Measurements from ENCODE around the gene DPCD.

The DPCD gene

DNA sequence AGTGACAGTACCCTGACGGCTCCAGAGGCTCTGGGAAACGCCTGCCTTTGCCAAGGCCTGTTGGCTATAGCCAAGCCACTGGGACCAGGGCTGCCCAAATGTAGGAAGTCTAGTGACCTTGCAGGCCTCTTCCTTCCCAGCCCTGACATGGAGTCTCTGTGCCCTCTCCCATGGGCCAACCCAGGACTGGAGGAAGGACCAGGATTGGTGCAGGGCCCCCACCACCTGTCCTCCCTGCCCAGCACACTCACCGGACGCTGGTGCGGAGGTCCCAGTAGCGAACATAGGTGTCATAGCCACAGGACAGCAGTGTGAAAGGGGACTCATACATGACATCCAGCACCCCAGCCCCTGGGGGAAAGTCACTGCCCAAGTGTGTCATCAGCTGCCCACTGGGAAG, 24.0 kb downstream of the DPCD start:
- H3K27ac ChIP-seq (ENCODE audit: low read length): no peak overlapping the region
- no CpG with 5 or more reads among the region's 6 CpGs for WGBS (ENCODE audit: insufficient coverage, insufficient read length)

GRCh38 chr10:101612872-101613271, 24.8 kb downstream of the DPCD start:
- Histone ChIP-seq H3K36me3 (ENCODE audit: control insufficient read depth, insufficient read depth, low read length) (0 out of 2 replicates have a peak, but pooled peaks cover 2% of the 10 kb centered on the region), H3K27ac (ENCODE audit: low read length) (no peak overlapping the region), H3K27me3 (ENCODE audit: control insufficient read depth, insufficient read depth, low read length) (no peaks in the 10 kb centered on the region), H3K4me1 (ENCODE audit: control insufficient read depth, insufficient read depth, low read length) (peaks cover 5% of the 10 kb centered on the region), H3K4me3 (ENCODE audit: low read length) (no peak overlapping the region), H3K9me3 (ENCODE audit: control insufficient read depth, insufficient read depth, low read length) (no peaks in the 10 kb centered on the region)
- no CpG with 5 or more reads among the region's 10 CpGs for WGBS (ENCODE audit: insufficient coverage, insufficient read length)
- no peak for DNase-seq (ENCODE audit: low read depth, low spot score)

More for the DNA sequence above, 24.0 kb downstream of the DPCD start:
- Histone ChIP-seq H3K9me3 (ENCODE audit: control insufficient read depth, insufficient read depth, low read length) (no peaks in the 10 kb centered on the region), H3K4me3 (ENCODE audit: low read length) (no peak overlapping the region), H3K4me1 (ENCODE audit: control insufficient read depth, insufficient read depth, low read length) (peaks cover 5% of the 10 kb centered on the region), H3K27me3 (ENCODE audit: control insufficient read depth, insufficient read depth, low read length) (no peaks in the 10 kb centered on the region), H3K36me3 (ENCODE audit: control insufficient read depth, insufficient read depth, low read length) (0 out of 2 replicates have a peak, but pooled peaks cover 2% of the 10 kb centered on the region)
- no peak for DNase-seq (ENCODE audit: low read depth, low spot score)

DNA sequence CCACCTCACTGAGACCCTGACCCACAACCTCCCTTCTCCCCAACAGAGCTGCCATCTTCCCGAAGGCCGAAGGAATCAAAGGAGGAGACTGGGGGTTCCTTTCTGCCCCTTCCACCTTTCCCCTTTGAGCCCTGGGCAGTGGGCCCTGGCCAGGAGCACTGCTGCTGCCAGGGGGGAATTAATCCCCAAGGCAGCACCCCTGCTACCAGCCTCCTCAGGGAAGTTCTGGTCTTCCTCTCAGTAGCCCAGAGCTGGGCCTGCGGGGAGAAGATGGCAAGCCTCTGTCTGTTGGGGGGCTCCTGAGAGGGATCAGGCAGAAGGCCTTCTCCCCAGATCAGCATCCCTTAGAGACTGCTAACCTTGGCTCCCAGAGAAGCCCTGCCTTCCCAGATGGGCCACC, 25.5 kb downstream of the DPCD start:
- Histone ChIP-seq H3K4me1 (ENCODE audit: control insufficient read depth, insufficient read depth, low read length) (peaks cover 5% of the 10 kb centered on the region), H3K27me3 (ENCODE audit: control insufficient read depth, insufficient read depth, low read length) (no peaks in the 10 kb centered on the region), H3K36me3 (ENCODE audit: control insufficient read depth, insufficient read depth, low read length) (0 out of 2 replicates have a peak, but pooled peaks cover 2% of the 10 kb centered on the region), H3K9me3 (ENCODE audit: control insufficient read depth, insufficient read depth, low read length) (no peaks in the 10 kb centered on the region), H3K4me3 (ENCODE audit: low read length) (no peak overlapping the region), H3K27ac (ENCODE audit: low read length) (no peak overlapping the region)
- no peak for DNase-seq (ENCODE audit: low read depth, low spot score)
- WGBS (ENCODE audit: insufficient coverage, insufficient read length): no CpG with 5 or more reads among the region's 3 CpGs

GRCh38 chr10:101614663-101615524, 26.8 kb downstream of the DPCD start:
- H3K27me3 ChIP-seq (ENCODE audit: control insufficient read depth, insufficient read depth, low read length): no peaks in the 10 kb centered on the region
- no peaks in the 10 kb centered on the region for H3K9me3 ChIP-seq (ENCODE audit: control insufficient read depth, insufficient read depth, low read length)
- H3K36me3 ChIP-seq (ENCODE audit: control insufficient read depth, insufficient read depth, low read length): no peaks in the 10 kb centered on the region
- DNase-seq (ENCODE audit: low read depth, low spot score): no peak
- WGBS (ENCODE audit: insufficient coverage, insufficient read length): no CpG with 5 or more reads among the region's 13 CpGs
- H3K4me3 ChIP-seq (ENCODE audit: low read length): no peak overlapping the region
- peaks cover 5% of the 10 kb centered on the region for H3K4me1 ChIP-seq (ENCODE audit: control insufficient read depth, insufficient read depth, low read length)
- H3K27ac ChIP-seq (ENCODE audit: low read length): no peak overlapping the region

GRCh38 chr10:101615525-101616116, 27.5 kb downstream of the DPCD start:
- DNase-seq (ENCODE audit: low read depth, low spot score): no peak
- H3K4me3 ChIP-seq (ENCODE audit: low read length): no peak overlapping the region
- no peaks in the 10 kb centered on the region for H3K27me3 ChIP-seq (ENCODE audit: control insufficient read depth, insufficient read depth, low read length)
- H3K9me3 ChIP-seq (ENCODE audit: control insufficient read depth, insufficient read depth, low read length): no peaks in the 10 kb centered on the region
- H3K36me3 ChIP-seq (ENCODE audit: control insufficient read depth, insufficient read depth, low read length): no peaks in the 10 kb centered on the region
- H3K27ac ChIP-seq (ENCODE audit: low read length): no peak overlapping the region
- WGBS (ENCODE audit: insufficient coverage, insufficient read length): no CpG with 5 or more reads among the region's 5 CpGs
- H3K4me1 ChIP-seq (ENCODE audit: control insufficient read depth, insufficient read depth, low read length): peaks cover 5% of the 10 kb centered on the region

DNA sequence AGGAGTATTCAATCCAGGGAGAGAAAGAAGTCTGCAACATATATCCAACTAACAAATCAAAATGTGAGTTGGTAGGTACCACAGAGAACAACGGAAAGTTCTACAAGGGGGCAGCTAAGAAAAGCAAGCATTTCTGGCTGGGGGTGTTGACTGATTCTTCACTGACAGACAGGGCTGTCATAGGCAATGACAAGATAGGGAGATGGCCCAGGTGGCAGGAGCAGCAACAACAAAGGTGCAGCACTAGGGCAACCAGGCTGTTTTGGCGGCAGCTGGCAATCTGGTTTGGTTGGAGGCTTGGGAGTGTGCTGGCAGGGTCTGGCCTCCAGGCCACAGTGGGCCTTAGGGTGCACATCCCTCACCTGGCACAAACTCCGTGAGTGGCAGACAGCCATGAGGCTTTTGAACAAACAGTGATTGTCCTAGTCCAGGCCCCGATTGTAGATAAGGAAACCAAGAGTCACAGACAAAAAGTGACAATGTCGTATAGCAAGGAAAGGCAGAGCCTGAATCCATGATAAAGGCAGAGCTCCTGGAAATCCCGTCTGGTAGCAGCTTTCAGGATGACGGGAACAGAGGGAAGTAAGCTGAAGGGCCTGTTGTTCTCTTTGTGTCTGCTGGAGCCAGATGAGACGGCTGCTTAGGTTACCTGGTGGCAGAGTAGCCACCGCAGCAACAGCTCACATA, 28.4 kb downstream of the DPCD start:
- no peak for DNase-seq (ENCODE audit: low read depth, low spot score)
- Histone ChIP-seq H3K9me3 (ENCODE audit: control insufficient read depth, insufficient read depth, low read length) (no peaks in the 10 kb centered on the region), H3K4me3 (ENCODE audit: low read length) (no peak overlapping the region), H3K4me1 (ENCODE audit: control insufficient read depth, insufficient read depth, low read length) (peaks cover 5% of the 10 kb centered on the region), H3K27ac (ENCODE audit: low read length) (no peak overlapping the region), H3K36me3 (ENCODE audit: control insufficient read depth, insufficient read depth, low read length) (no peaks in the 10 kb centered on the region), H3K27me3 (ENCODE audit: control insufficient read depth, insufficient read depth, low read length) (no peaks in the 10 kb centered on the region)
- WGBS (ENCODE audit: insufficient coverage, insufficient read length): no CpG with 5 or more reads among the region's 9 CpGs

DNA sequence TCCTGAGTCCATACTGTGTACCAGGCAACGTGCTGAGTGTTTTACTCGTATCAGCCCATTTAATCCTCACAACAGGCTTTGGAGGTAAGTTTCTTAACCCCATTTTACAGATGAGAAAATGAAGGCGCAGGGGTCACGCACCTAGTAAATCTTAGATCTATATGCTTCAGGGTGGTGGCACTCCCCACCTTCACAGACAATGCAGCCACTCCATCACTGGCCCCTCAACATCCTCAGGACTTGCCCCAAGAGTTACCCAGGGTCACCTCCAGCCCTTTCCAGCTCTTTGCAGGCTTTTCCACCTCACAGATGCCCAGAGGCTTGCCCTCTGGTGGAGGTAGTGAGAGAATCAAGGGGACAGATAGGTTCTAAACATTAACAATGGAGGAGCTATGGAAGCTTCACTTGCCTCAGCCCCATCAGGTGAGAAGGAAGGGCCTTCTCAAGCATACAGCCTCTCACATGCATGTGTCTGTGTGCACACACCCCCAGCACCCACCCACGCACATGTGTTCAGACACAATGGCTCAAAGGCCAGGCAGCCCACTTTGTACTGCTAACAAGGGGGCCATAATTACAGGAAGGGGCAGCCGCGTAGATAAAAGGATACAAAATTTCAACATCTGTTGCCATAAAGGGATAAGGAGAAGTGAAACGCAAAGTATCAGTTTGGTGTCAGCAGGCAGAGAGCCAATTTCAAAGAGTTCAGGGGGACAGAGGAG, 29.1 kb downstream of the DPCD start:
- Histone ChIP-seq H3K4me3 (ENCODE audit: low read length) (no peak overlapping the region), H3K36me3 (ENCODE audit: control insufficient read depth, insufficient read depth, low read length) (no peaks in the 10 kb centered on the region), H3K27me3 (ENCODE audit: control insufficient read depth, insufficient read depth, low read length) (no peaks in the 10 kb centered on the region), H3K4me1 (ENCODE audit: control insufficient read depth, insufficient read depth, low read length) (peaks cover 5% of the 10 kb centered on the region), H3K9me3 (ENCODE audit: control insufficient read depth, insufficient read depth, low read length) (no peaks in the 10 kb centered on the region), H3K27ac (ENCODE audit: low read length) (no peak overlapping the region)
- WGBS (ENCODE audit: insufficient coverage, insufficient read length): no CpG with 5 or more reads among the region's 8 CpGs
- DNase-seq (ENCODE audit: low read depth, low spot score): no peak

- DNase-seq (ENCODE audit: low read depth, low spot score): no peak
- Histone ChIP-seq H3K27me3 (ENCODE audit: control insufficient read depth, insufficient read depth, low read length) (no peaks in the 10 kb centered on the region), H3K4me1 (ENCODE audit: control insufficient read depth, insufficient read depth, low read length) (peaks cover 5% of the 10 kb centered on the region), H3K36me3 (ENCODE audit: control insufficient read depth, insufficient read depth, low read length) (no peaks in the 10 kb centered on the region), H3K9me3 (ENCODE audit: control insufficient read depth, insufficient read depth, low read length) (no peaks in the 10 kb centered on the region), H3K27ac (ENCODE audit: low read length) (no peak overlapping the region), H3K4me3 (ENCODE audit: low read length) (no peak overlapping the region)
- WGBS (ENCODE audit: insufficient coverage, insufficient read length): no CpG with 5 or more reads among the region's 4 CpGs
These were observed 29.9 kb downstream of the DPCD start for GRCh38 chr10:101617824-101618568.

GRCh38 chr10:101618871-101619270, 30.8 kb downstream of the DPCD start:
- Histone ChIP-seq H3K27me3 (ENCODE audit: control insufficient read depth, insufficient read depth, low read length) (no peaks in the 10 kb centered on the region), H3K27ac (ENCODE audit: low read length) (no peak overlapping the region), H3K4me1 (ENCODE audit: control insufficient read depth, insufficient read depth, low read length) (peaks cover 5% of the 10 kb centered on the region), H3K36me3 (ENCODE audit: control insufficient read depth, insufficient read depth, low read length) (no peaks in the 10 kb centered on the region), H3K4me3 (ENCODE audit: low read length) (no peak overlapping the region), H3K9me3 (ENCODE audit: control insufficient read depth, insufficient read depth, low read length) (no peaks in the 10 kb centered on the region)
- DNase-seq (ENCODE audit: low read depth, low spot score): no peak
- WGBS (ENCODE audit: insufficient coverage, insufficient read length): no CpG with 5 or more reads among the region's 2 CpGs

Measured in iPS DF 6.9 (cell line).